ENCODE measurements around the gene C10orf71. TPM values are rescaled to one million over a fixed set of nuclear protein-coding genes. Genes with fewer than 3 reads are reported as not detected.

The C10orf71 gene
- polyA plus RNA-seq, 6 donors from 2014 or later, result not detected

- DNase-seq, result no peak
- no peak overlapping the region for H3K27ac Mint-ChIP-seq
- H3K27me3 Mint-ChIP-seq, result no peaks in the 10 kb centered on the region
- ATAC-seq (ENCODE audit: low read depth in 2 of 2), result no peak
- no peaks in the 10 kb centered on the region for H3K36me3 Mint-ChIP-seq
- H3K4me3 Mint-ChIP-seq, result no peak overlapping the region
- H3K9me3 Mint-ChIP-seq, result no peaks in the 10 kb centered on the region
- peaks cover 13 to 30% (median 17%) of the 10 kb centered on the region in 3 donors for H3K4me1 Mint-ChIP-seq
Measured at GRCh38 chr10:49302088-49302487, 3.1 kb downstream of the C10orf71 start.

GRCh38 chr10:49303711-49304110, 4.7 kb downstream of the C10orf71 start:
- H3K4me1 Mint-ChIP-seq, result peaks cover 13 to 21% (median 13%) of the 10 kb centered on the region in 3 donors
- no peak for DNase-seq
- no peak overlapping the region for H3K27ac Mint-ChIP-seq
- H3K36me3 Mint-ChIP-seq, result no peaks in the 10 kb centered on the region
- H3K27me3 Mint-ChIP-seq, result no peaks in the 10 kb centered on the region
- peaks cover 0 to 2% (median 0%) of the 10 kb centered on the region in 7 donors for H3K9me3 Mint-ChIP-seq
- no peak for ATAC-seq (ENCODE audit: low read depth in 2 of 2)
- no peak overlapping the region for H3K4me3 Mint-ChIP-seq

- peaks cover 0 to 2% (median 0%) of the 10 kb centered on the region in 7 donors for H3K9me3 Mint-ChIP-seq
- H3K36me3 Mint-ChIP-seq, result no peaks in the 10 kb centered on the region
- no peaks in the 10 kb centered on the region for H3K27me3 Mint-ChIP-seq
- no peak for DNase-seq
- H3K4me1 Mint-ChIP-seq, result peaks cover 13 to 20% (median 13%) of the 10 kb centered on the region in 3 donors
- H3K27ac Mint-ChIP-seq, result peak overlapping the region in 1 of 6 donors; percentile 68
- no peak for ATAC-seq (ENCODE audit: low read depth in 2 of 2)
- H3K4me3 Mint-ChIP-seq, result no peak overlapping the region
Measured at GRCh38 chr10:49304137-49304536, 5.2 kb downstream of the C10orf71 start.

- no peak for DNase-seq
- no peak for ATAC-seq (ENCODE audit: low read depth in 2 of 2)
- H3K4me3 Mint-ChIP-seq, result peak overlapping the region in 1 of 8 donors; percentile 2
- peak overlapping the region in 1 of 6 donors; percentile 58 for H3K27ac Mint-ChIP-seq
- H3K4me1 Mint-ChIP-seq, result peaks cover 20 to 28% (median 28%) of the 10 kb centered on the region in 3 donors
- no peaks in the 10 kb centered on the region for H3K27me3 Mint-ChIP-seq
- peaks cover 0 to 2% (median 0%) of the 10 kb centered on the region in 7 donors for H3K9me3 Mint-ChIP-seq
- no peaks in the 10 kb centered on the region for H3K36me3 Mint-ChIP-seq
Measured at GRCh38 chr10:49307921-49308320, 9.0 kb downstream of the C10orf71 start.

GRCh38 chr10:49308881-49309280, 9.9 kb downstream of the C10orf71 start:
- H3K9me3 Mint-ChIP-seq, result peaks cover 0 to 6% (median 0%) of the 10 kb centered on the region in 7 donors
- peak overlapping the region in 4 of 8 donors; percentile 36 to 87 (median 82) for H3K4me3 Mint-ChIP-seq
- H3K4me1 Mint-ChIP-seq, result peaks cover 20 to 35% (median 28%) of the 10 kb centered on the region in 3 donors
- peak overlapping the region in 5 of 6 donors; percentile 6 to 88 (median 58) for H3K27ac Mint-ChIP-seq
- no peak for ATAC-seq (ENCODE audit: low read depth in 2 of 2)
- DNase-seq, result no peak
- no peaks in the 10 kb centered on the region for H3K27me3 Mint-ChIP-seq
- H3K36me3 Mint-ChIP-seq, result no peaks in the 10 kb centered on the region

- peaks cover 0 to 6% (median 0%) of the 10 kb centered on the region in 7 donors for H3K9me3 Mint-ChIP-seq
- no peaks in the 10 kb centered on the region for H3K27me3 Mint-ChIP-seq
- ATAC-seq (ENCODE audit: low read depth in 2 of 2), result peak; percentile 86 to 93
- H3K27ac Mint-ChIP-seq, result peak overlapping the region; percentile 58 to 94 (median 82)
- peak overlapping the region; percentile 44 to 89 (median 82) for H3K4me3 Mint-ChIP-seq
- DNase-seq, result peak; percentile 31
- H3K4me1 Mint-ChIP-seq, result peaks cover 20 to 35% (median 28%) of the 10 kb centered on the region in 3 donors
- H3K36me3 Mint-ChIP-seq, result no peaks in the 10 kb centered on the region
Measured at GRCh38 chr10:49309691-49310411, 10.9 kb downstream of the C10orf71 start.

GRCh38 chr10:49310460-49310859, 11.5 kb downstream of the C10orf71 start:
- DNase-seq (no peak), ATAC-seq (ENCODE audit: low read depth in 2 of 2) (peak in 1 of 2 donors; percentile 2)
- Mint-ChIP-seq H3K27me3 (no peaks in the 10 kb centered on the region), H3K4me3 (peak overlapping the region; percentile 44 to 89 (median 82)), H3K36me3 (no peaks in the 10 kb centered on the region), H3K9me3 (peaks cover 0 to 6% (median 0%) of the 10 kb centered on the region in 7 donors), H3K27ac (peak overlapping the region; percentile 58 to 94 (median 82)), H3K4me1 (peaks cover 20 to 35% (median 28%) of the 10 kb centered on the region in 3 donors)

GRCh38 chr10:49310901-49311554, 12.1 kb downstream of the C10orf71 start:
- Mint-ChIP-seq H3K4me1 (peaks cover 20 to 35% (median 28%) of the 10 kb centered on the region in 3 donors), H3K36me3 (no peaks in the 10 kb centered on the region), H3K9me3 (peaks cover 0 to 6% (median 0%) of the 10 kb centered on the region in 7 donors), H3K4me3 (peak overlapping the region in 3 of 8 donors; percentile 29 to 89 (median 78)), H3K27me3 (no peaks in the 10 kb centered on the region), H3K27ac (peak overlapping the region; percentile 23 to 95 (median 64))
- no peak for ATAC-seq (ENCODE audit: low read depth in 2 of 2)
- DNase-seq, result no peak

GRCh38 chr10:49311555-49312236, 12.7 kb downstream of the C10orf71 start:
- H3K36me3 Mint-ChIP-seq, result no peaks in the 10 kb centered on the region
- peak overlapping the region in 1 of 8 donors; percentile 44 for H3K4me3 Mint-ChIP-seq
- peak overlapping the region in 3 of 6 donors; percentile 11 to 95 (median 23) for H3K27ac Mint-ChIP-seq

GRCh38 chr10:49312246-49312869, 13.4 kb downstream of the C10orf71 start:
- Mint-ChIP-seq H3K4me1 (peaks cover 20 to 35% (median 28%) of the 10 kb centered on the region in 3 donors), H3K9me3 (peaks cover 0 to 6% (median 0%) of the 10 kb centered on the region in 7 donors), H3K27ac (no peak overlapping the region), H3K27me3 (no peaks in the 10 kb centered on the region), H3K36me3 (no peaks in the 10 kb centered on the region), H3K4me3 (peak overlapping the region in 1 of 8 donors; percentile 22)
- DNase-seq (no peak), ATAC-seq (ENCODE audit: low read depth in 2 of 2) (no peak)

More at GRCh38 chr10:49311555-49312236, 12.7 kb downstream of the C10orf71 start:
- DNase-seq (no peak), ATAC-seq (ENCODE audit: low read depth in 2 of 2) (no peak)
- Mint-ChIP-seq H3K9me3 (peaks cover 0 to 6% (median 0%) of the 10 kb centered on the region in 7 donors), H3K4me1 (peaks cover 20 to 35% (median 28%) of the 10 kb centered on the region in 3 donors), H3K27me3 (no peaks in the 10 kb centered on the region)

- no peak for ATAC-seq (ENCODE audit: low read depth in 2 of 2)
- Mint-ChIP-seq H3K4me3 (peak overlapping the region in 1 of 8 donors; percentile 37), H3K9me3 (peaks cover 0 to 6% (median 0%) of the 10 kb centered on the region in 7 donors), H3K27me3 (no peaks in the 10 kb centered on the region), H3K4me1 (peaks cover 20 to 35% (median 28%) of the 10 kb centered on the region in 3 donors), H3K27ac (peak overlapping the region in 2 of 6 donors; percentile 17 to 66), H3K36me3 (no peaks in the 10 kb centered on the region)
- no peak for DNase-seq
Measured at GRCh38 chr10:49313501-49314070, 14.6 kb downstream of the C10orf71 start.

GRCh38 chr10:49314806-49315205, 15.8 kb downstream of the C10orf71 start:
- H3K36me3 Mint-ChIP-seq, result no peaks in the 10 kb centered on the region
- H3K9me3 Mint-ChIP-seq, result peaks cover 0 to 6% (median 0%) of the 10 kb centered on the region in 7 donors
- DNase-seq (no peak), ATAC-seq (ENCODE audit: low read depth in 2 of 2) (no peak)
- H3K4me3 Mint-ChIP-seq, result no peak overlapping the region
- peaks cover 10 to 24% (median 18%) of the 10 kb centered on the region in 3 donors for H3K4me1 Mint-ChIP-seq
- H3K27me3 Mint-ChIP-seq, result no peaks in the 10 kb centered on the region
- H3K27ac Mint-ChIP-seq, result no peak overlapping the region

Data from naive B cell (primary cell).